ENCODE measurements around the gene ATXN2. TPM values are rescaled to one million over a fixed set of nuclear protein-coding genes. Genes with fewer than 3 reads are reported as not detected.
A peak's percentile ranks its signal among the peaks of the same experiment; 100 is the strongest.

ATXN2 gene
- total RNA-seq, 1 donor from 2014 or later, result 50.0 TPM

DNA sequence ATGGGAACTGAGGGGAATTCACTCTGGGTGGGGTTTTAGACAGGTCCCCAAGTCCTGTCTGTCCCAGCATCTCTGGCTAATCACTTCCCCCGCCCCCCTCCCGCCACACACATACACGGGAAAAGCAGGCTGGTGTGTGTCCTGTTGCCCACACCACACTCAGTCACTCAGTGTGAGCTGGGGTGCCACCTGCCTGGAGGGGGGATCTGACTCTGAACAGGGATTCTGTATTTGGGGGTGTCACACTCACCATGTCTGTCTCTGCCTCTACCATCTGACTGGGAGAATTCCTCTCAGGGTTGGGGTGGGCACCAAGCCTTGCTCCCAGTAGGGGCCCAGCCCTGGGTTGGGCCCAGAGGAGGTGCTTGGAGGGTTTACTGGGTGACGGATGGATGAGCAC, 162.3 kb downstream of the ATXN2 start:
- DNase-seq, result no peak
- Histone ChIP-seq H3K27me3 (ENCODE audit: low read depth) (no peaks in the 10 kb centered on the region), H3K4me3 (no peak overlapping the region), H3K4me1 (peaks cover 100% of the 10 kb centered on the region), H3K27ac (replicated peaks) (peak overlapping the region; percentile 97), H3K36me3 (no peaks in the 10 kb centered on the region), H3K9me3 (replicated peaks) (no peaks in the 10 kb centered on the region)
- TF ChIP-seq, protein P1, sequence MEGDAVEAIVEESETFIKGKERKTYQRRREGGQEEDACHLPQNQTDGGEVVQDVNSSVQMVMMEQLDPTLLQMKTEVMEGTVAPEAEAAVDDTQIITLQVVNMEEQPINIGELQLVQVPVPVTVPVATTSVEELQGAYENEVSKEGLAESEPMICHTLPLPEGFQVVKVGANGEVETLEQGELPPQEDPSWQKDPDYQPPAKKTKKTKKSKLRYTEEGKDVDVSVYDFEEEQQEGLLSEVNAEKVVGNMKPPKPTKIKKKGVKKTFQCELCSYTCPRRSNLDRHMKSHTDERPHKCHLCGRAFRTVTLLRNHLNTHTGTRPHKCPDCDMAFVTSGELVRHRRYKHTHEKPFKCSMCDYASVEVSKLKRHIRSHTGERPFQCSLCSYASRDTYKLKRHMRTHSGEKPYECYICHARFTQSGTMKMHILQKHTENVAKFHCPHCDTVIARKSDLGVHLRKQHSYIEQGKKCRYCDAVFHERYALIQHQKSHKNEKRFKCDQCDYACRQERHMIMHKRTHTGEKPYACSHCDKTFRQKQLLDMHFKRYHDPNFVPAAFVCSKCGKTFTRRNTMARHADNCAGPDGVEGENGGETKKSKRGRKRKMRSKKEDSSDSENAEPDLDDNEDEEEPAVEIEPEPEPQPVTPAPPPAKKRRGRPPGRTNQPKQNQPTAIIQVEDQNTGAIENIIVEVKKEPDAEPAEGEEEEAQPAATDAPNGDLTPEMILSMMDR (IDR thresholded peaks at IDR 0.05; ENCODE audit: borderline replicate concordance), result no peak
- intact Hi-C loops (cut with micrococcal nuclease), result no loop called here

DNA sequence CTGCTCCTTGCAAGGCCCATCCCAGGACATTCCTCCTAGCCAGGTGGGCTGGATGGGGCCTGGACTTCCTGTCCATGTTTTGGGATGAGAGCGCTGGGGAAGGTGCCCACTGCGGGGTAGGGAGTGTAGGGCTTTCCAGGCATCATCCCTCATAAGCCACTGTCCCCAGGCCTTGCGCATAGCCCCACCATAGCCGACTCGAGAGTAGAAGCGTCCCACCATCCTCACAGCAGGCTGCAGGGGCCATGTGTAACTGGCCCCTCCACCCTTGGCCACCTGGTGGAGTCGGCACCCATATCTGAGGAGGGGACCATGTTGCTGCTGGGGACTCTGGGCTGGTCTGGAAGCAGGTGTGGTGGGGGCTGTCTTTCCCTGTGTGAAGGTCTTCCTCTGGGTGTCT, 162.8 kb downstream of the ATXN2 start:
- Histone ChIP-seq H3K4me3 (no peak overlapping the region), H3K36me3 (no peaks in the 10 kb centered on the region), H3K27me3 (ENCODE audit: low read depth) (no peaks in the 10 kb centered on the region), H3K9me3 (replicated peaks) (no peaks in the 10 kb centered on the region), H3K4me1 (peaks cover 100% of the 10 kb centered on the region), H3K27ac (replicated peaks) (peak overlapping the region; percentile 97)
- DNase-seq, result no peak
- TF ChIP-seq, protein P1 (IDR thresholded peaks at IDR 0.05; ENCODE audit: borderline replicate concordance), result no peak
- intact Hi-C loops (cut with micrococcal nuclease), result no loop called here

DNA sequence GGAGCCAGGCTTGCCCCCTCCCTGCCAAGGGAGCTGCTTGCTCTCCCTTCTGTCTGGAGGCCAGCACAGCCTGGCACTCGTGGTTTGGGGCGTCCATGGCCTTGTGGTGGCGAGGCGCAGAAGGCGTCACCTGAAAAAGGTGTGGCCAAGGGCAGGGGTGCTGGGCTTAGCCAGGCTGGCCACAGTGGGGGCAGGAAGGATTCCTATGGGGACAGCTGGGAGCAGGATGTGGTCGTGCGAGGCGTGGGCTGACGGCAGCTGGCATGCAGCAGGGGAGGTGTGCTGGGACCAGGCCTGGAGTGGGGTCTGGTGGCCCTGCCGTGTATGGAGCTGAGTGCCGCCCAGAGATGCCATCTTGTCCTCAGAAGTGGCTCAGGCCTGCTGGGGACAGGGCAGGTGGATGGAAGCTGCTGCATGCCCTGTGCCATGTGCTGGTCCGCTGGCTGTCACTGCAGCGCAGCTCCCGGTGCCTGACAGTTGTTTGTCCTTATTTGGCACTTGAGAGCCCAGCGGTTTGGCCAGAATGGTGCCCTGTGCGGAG, 163.4 kb downstream of the ATXN2 start:
- Histone ChIP-seq H3K27ac (replicated peaks) (peak overlapping the region; percentile 97), H3K4me1 (peaks cover 100% of the 10 kb centered on the region), H3K36me3 (no peaks in the 10 kb centered on the region), H3K4me3 (no peak overlapping the region), H3K27me3 (ENCODE audit: low read depth) (no peaks in the 10 kb centered on the region), H3K9me3 (replicated peaks) (no peaks in the 10 kb centered on the region)
- TF ChIP-seq, protein P1 (IDR thresholded peaks at IDR 0.05; ENCODE audit: borderline replicate concordance), result no peak
- intact Hi-C loops (cut with micrococcal nuclease), result no loop called here
- DNase-seq, result no peak

DNA sequence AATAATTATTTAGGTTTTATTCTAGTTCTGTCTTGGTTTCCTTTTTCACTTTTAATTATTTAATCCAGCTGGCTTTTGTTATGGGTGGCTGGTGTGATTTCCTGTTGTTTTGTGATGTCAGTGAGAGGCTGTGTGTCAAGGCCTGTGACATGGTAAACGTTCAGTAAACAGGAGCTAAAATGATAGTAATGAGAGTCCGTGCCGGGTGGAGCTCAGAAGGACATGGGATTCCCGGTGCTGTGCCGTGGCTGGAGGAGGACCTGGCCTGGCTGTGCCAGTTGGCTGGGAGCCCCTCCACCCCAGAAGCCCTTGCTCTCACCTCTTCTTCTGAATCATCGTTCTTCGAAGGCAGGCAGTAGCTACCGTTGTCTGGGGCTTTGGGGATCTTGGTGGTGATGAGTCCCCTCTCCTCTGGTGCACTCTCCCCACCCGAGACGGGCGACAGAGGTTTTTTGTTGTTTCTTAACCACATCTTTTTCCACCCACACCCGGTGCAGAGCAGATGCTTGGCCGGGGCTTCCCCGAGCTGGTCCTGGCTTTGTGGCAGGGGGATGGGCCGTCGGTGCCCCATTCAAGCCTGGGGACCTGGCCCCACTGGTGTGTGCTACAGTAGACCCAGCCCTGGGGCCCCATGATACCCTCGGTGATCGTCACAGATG, 164.3 kb downstream of the ATXN2 start:
- Histone ChIP-seq H3K4me1 (peaks cover 100% of the 10 kb centered on the region), H3K27me3 (ENCODE audit: low read depth) (no peaks in the 10 kb centered on the region), H3K36me3 (no peaks in the 10 kb centered on the region), H3K9me3 (replicated peaks) (no peaks in the 10 kb centered on the region), H3K27ac (replicated peaks) (peak overlapping the region; percentile 97), H3K4me3 (peak overlapping the region; percentile 50)
- TF ChIP-seq, protein P1 (IDR thresholded peaks at IDR 0.05; ENCODE audit: borderline replicate concordance), result no peak
- intact Hi-C loops (cut with micrococcal nuclease), result no loop called here
- DNase-seq, result peak; percentile 76

DNA sequence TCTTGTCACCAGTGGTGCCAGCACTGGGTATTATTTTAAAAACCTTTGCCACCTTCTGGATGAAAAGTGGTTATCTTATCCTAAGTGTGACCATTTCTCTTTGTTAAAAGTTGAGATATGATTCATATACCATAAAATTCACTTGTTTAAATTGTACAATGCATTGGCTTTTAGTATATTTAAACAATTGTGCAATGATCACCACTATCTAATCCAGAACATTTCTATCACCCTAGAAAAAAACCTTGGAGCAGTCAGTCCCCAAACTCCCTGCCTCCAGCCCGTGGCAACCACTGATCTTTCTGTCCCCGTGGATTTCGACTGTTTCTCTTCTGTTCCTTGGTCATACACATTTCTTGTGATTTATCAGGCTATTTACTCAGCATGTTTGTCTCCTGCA, 165.1 kb downstream of the ATXN2 start:
- Histone ChIP-seq H3K36me3 (no peaks in the 10 kb centered on the region), H3K27ac (replicated peaks) (peak overlapping the region; percentile 97), H3K27me3 (ENCODE audit: low read depth) (no peaks in the 10 kb centered on the region), H3K9me3 (replicated peaks) (no peaks in the 10 kb centered on the region), H3K4me3 (peak overlapping the region; percentile 50), H3K4me1 (peaks cover 100% of the 10 kb centered on the region)
- DNase-seq, result no peak
- TF ChIP-seq, protein P1 (IDR thresholded peaks at IDR 0.05; ENCODE audit: borderline replicate concordance), result no peak
- intact Hi-C loops (cut with micrococcal nuclease), result no loop called here

All from left ventricle myocardium inferior (tissue), 1 donor.